OCI-LY7 (cell line): Measurements from ENCODE around the gene DOK1.

Experiments used
- CTCF ChIP-seq: fragments of 200-600 bp; sonication (generic); conservative IDR thresholded peaks from 2 replicates; pipeline ENCODE4 v1.5.1; 2014; ENCODE audit warnings: mild to moderate bottlenecking, antibody characterized with exemption, low read length, moderate library complexity, mixed read lengths
- EZH2phosphoT487 ChIP-seq: fragments of 200-600 bp; sonication (generic); IDR thresholded peaks from 2 replicates; pipeline ENCODE4 v1.6.1; 2018; ENCODE audit warnings: low read depth, borderline replicate concordance, mild to moderate bottlenecking, mixed run types, antibody characterized with exemption, low read length, moderate library complexity, mixed read lengths

- TF ChIP-seq CTCF (no peak), EZH2phosphoT487 (no peak)
Observed at GRCh38 chr2:74583504-74583903, 29.0 kb downstream of the DOK1 start.
